GM19324 (cell line): ENCODE measurements around the gene ATG2B.
"Not testable (repeated sequence)": the region's sequence is repeated elsewhere in the genome, so short reads cannot be mapped to it uniquely, and the experiment has no call there.

Experiments used
- ATAC-seq: cut with Tn5 transposase; IDR thresholded peaks from one replicate; pipeline ENCODE4 v1.9.1; 2021; ENCODE audit warnings: mild to moderate bottlenecking, moderate library complexity; ENCODE audit not compliant: unreplicated experiment, low FRiP score

The ATG2B gene

DNA sequence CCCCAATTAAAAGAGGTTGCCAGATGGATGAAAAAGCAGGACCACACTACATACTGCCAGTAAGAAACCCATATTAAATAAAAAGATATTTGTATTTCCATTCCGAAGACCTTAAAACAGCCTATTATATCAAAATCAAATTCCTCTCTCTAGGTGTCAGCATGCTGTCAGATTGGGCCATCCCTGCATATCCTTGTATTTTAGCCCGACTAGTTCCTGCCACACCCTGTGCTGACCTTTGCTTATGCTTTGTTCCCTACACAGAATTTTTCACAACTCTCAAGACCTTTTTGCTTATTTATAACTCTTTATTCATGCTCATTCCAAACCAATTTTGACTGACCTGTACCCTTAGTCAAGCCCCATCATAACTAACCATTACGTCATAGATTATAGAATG is 13.0 kb upstream of the ATG2B start:
- ATAC-seq: no peak

- no peak for ATAC-seq
Observed at GRCh38 chr14:96373538-96373937, 10.4 kb upstream of the ATG2B start.

DNA sequence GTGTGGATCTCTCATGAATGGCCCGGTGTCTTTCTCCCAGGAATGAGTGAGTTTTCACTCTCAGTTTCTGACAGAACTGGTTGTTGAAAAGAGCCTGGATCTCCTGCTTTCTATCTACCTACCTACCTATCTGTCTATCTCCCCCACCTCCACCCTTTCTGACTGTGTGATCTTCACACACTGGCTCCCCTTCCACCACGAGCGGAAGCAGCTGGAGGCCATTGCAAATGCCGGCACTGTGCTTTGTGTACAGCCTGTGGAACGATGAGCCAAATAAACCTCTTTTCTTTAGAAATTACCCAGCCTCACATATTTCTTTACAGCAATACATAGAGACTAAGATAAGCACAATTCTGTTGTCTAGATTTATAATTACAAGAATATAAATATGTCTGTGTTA is 7.4 kb upstream of the ATG2B start:
- ATAC-seq: no peak

DNA sequence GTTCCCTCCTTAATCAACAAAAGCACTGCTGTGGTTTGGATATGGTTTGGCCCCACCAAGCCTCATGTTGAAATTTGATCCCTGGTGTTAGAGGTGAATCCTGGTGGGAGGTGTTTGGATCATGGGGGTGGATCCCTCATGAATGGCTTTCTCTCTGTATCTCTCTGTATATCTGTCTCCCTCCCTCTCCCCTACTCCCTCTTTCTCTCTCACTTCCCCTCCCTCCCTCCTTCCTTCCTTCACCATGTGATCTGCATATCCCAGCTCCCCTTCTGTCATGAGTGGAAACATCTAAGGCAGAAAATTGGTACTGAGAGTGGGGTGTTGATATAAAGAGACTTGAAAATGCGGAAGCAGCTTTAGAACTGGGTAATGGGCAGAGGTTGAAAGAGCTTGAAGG is 5.4 kb upstream of the ATG2B start:
- no peak for ATAC-seq

DNA sequence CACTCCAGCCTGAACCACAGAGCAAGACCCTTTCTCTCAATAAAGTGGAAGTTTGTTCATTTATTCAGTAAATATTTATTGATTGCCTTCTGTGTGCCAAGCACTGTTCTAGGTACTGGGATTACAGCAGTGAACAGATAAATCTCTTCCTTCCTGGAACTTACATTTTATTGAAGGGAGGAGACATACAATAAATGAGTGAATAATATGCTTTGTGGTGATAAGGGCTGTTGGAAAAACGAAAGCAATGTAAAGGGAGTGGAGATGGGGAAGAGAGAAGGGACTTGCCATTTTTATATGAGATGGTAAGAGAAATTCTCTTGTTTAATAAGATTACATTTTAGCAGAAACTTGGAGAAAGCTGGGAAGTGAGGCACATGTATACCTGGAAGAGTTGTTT is 1.8 kb upstream of the ATG2B start:
- ATAC-seq: no peak

DNA sequence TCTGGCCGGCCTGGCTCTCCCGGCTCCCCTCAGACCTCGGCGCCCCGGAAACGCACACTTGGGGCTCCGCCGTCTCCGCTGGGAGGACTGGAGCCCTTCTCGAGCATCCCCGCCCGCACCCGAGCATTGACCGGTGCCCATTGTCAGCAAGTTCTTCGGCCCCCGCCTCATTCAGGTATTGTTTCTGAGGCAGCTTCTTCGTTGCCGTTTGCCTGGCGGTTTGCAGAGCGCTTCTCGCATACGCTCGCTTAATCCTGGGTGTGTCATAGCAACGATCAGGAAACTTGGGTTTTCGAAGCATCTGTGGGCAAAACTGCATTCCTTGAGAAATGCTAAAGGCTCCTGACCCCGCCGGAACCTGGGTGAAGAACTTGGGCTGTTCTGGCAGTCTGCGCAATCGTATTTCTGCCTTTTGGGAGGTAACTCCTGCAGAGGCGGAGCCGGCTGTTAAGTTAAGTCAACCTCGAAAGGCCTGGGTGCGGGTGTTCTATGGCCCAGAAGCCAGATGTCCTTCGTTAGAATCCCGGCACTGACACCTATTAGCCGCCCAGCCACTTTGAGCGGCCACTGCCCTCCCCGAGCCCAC is 703 bp upstream of the ATG2B start:
- peak; percentile 15 for ATAC-seq

DNA sequence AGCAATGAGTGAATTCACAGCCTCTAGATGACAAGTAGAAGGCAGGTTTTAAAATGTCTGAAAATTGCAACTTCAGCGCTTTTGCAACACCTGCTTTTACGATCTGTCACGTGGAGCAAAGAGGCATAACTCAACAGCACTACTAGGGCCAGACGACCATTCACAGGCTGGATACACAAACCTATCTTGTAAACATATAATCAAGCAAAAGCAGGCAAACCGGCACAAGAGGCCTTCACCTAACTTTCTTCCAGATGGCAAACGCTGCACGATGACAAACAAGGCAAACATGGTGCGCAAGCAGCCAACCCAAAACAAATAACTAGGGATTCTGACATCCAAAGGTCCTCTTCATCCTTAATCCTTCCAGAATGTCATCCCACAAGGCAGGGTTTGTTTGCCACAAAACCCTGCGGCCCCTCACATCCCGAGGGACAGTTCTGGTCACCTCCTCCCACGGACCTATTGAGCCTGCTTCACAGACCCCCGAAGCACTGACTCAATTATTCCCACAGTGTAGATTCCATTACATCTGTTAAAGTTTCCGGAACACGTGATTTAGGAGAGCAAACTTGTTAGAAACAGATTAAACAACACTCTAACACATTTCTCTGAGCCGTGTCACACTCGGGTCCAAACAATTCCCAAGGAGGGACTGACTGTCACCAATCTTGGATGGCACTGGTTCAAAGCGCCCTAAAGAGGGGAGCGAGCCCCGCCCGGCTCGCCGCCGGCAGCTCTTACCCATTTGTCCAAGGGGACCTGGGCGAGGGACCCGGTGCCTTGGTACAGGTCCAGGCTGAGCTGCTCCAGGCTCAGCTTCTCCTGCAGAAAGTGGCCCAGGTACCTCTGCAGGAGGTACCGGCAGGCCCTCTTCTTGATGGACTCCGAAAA is 823 bp downstream of the ATG2B start:
- ATAC-seq: peak; percentile 15

DNA sequence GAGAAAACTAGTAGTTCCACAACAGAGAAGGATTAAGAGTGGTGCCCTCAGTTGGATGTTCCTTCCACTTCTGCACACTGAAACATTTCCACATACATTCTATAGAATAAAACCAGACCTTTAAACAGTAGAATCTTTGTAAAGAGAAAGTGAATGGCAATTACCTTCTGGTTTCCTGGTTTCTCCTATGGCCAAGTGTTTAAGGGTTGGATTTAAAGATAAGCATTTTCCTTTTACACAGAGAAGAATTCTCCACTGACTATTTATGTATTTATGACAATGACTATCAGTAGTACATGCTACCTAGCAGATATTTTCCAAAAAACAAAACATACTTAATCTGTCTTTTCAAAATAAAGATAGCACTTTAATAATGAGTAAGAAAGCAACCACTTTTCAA is 3.2 kb downstream of the ATG2B start:
- no peak for ATAC-seq

GRCh38 chr14:96357216-96357615 is 5.9 kb downstream of the ATG2B start:
- no peak for ATAC-seq

- no peak for ATAC-seq
Observed at GRCh38 chr14:96354246-96354645, 8.9 kb downstream of the ATG2B start.

- ATAC-seq: no peak
Observed at GRCh38 chr14:96352708-96353107, 10.4 kb downstream of the ATG2B start.

DNA sequence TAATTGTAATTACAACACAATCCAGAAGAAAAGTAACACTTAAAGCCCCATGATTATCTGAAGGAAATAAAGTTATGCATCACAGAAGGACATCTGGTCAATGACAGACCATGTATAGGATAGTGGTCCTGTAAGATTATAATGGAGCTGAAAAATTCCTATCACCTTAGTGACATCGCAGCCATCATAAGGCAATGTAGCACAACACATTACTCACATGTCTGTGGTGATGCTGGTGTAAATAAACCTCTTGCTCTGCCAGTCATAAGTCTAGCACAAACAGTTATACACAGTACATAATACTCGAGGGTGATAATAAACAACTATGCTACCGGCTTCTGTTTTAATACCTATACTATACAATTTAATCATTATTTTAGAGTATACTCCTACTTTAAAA is 11.2 kb downstream of the ATG2B start:
- ATAC-seq: no peak

GRCh38 chr14:96349286-96350075 is 13.7 kb downstream of the ATG2B start:
- no peak for ATAC-seq

DNA sequence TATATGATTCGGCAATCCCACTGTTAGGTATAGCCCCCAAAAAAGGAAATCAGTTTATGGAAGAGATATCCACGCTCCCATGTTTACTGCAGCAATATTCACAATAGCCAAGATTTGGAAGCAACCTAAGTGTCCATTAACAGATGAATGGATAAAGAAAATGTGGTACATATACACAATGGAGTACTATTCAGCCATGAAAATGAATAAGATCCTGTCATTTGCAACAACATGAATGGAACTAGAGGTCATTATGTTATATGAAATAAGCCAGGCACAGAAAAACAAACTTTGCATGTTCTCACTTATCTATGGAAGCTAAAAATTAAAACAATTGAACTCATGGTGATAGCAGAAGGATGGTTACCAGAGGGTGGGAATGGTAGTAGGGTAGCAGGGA is 15.2 kb downstream of the ATG2B start:
- ATAC-seq: not testable (repeated sequence)

GRCh38 chr14:96345669-96346068 is 17.5 kb downstream of the ATG2B start:
- no peak for ATAC-seq

DNA sequence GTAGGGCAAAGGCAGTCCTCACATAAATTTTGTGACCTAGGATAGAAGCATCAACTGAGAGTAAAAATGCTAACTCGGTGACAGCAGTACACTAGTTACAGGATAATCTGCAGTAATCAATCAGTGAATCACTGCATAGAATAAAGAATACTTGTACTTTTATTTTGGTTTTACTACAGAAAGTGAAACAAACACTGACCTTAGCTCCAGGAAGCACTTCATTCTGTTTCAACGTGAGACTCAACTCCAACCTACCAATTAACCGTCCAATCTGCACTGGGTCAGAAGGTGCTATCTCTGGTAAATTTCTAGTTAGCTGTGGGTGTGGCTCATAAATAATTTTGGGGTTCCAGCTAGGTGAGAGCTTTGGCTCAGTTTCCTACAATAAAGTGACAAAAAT is 21.8 kb downstream of the ATG2B start:
- no peak for ATAC-seq

DNA sequence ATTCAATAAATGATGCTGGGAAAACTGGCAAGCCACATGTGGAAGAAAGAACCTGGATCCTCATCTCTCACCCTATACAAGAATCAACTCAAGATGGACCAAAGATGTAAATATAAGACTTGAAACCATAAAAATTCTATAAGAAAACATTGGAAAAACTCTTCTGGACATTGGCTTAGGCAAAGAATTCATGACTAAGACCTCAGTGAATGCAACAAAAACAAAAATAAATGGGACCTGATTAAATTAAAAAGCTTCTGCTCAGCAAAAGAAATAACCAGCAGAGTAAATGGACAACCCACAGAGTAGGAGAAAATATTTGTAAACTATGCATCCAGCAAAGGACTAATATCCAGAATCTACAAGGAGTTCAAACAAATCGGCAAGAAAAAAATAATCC is 24.6 kb downstream of the ATG2B start:
- ATAC-seq: no peak

DNA sequence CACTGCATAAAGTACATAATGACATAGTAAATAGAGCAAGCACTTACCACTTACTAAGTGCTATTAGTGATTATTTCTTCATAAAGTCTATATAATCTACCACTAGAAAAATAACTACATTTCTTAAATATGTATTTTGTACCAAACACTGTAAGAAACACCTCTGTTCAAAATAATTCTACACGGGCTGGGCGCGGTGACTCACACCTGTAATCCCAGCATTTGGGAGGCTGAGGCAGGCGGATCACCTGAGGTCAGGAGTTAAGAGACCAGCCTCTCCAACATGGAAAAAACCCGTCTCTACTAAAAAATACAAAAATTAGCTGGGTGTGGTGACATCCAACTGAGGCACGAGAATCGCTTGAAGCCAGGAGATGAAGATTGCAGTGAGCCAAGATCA is 38.9 kb downstream of the ATG2B start:
- no peak for ATAC-seq

DNA sequence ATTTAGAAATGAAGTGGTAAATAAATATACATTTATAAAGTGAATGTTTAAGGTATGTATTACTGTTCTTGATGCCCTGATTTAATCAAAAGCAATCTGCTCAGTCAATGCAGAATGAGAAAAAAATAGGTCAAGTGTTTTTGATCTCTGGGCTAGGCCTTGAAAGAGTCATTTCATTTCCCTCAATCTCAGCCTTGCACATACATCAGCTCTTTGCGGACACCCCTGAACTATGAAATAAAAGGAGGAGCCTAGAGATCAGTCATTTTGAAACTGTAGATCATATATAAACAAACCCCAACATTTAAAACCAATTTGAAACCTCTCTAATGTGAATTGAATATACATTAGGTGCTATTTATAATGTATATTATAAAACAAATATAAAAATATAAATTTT is 42.5 kb downstream of the ATG2B start:
- no peak for ATAC-seq

- ATAC-seq: no peak
Observed at GRCh38 chr14:96318836-96319235, 44.3 kb downstream of the ATG2B start.

DNA sequence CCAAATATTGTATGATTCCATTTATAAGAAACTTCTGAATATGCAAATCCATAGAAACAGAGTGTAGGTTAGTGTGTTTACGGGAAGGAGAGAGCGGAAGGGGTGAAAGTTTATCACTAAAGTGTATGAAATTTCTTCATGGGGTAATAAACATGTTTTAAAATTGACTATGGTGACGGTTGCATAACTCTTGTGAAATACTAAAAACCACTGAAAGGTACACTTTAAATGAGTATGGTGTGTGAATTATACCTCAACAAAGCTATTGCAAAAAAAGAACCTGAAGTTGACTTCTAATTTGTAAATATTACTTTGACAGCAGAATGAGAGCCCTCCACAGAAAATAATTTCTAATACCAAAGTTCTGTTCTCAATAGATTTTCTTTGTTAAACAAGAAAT is 47.1 kb downstream of the ATG2B start:
- ATAC-seq: no peak
